Activated CD4-positive, alpha-beta T cell treated with anti-CD3 and anti-CD28 coated beads, Interleukin-2, amount 50 U/mL, for 4 hours (primary cell): ENCODE data around the gene SDC4.
A peak's percentile ranks its signal among the peaks of the same experiment; 100 is the strongest.
"Not testable (repeated sequence)": the region's sequence is repeated elsewhere in the genome, so short reads cannot be mapped to it uniquely, and the experiment has no call there.

ENCODE experiments used
- DNase-seq, 2 experiments: peaks; one replicate each; pipeline ENCODE4 v3.0.0-alpha.2; 2020

SDC4 gene

DNA sequence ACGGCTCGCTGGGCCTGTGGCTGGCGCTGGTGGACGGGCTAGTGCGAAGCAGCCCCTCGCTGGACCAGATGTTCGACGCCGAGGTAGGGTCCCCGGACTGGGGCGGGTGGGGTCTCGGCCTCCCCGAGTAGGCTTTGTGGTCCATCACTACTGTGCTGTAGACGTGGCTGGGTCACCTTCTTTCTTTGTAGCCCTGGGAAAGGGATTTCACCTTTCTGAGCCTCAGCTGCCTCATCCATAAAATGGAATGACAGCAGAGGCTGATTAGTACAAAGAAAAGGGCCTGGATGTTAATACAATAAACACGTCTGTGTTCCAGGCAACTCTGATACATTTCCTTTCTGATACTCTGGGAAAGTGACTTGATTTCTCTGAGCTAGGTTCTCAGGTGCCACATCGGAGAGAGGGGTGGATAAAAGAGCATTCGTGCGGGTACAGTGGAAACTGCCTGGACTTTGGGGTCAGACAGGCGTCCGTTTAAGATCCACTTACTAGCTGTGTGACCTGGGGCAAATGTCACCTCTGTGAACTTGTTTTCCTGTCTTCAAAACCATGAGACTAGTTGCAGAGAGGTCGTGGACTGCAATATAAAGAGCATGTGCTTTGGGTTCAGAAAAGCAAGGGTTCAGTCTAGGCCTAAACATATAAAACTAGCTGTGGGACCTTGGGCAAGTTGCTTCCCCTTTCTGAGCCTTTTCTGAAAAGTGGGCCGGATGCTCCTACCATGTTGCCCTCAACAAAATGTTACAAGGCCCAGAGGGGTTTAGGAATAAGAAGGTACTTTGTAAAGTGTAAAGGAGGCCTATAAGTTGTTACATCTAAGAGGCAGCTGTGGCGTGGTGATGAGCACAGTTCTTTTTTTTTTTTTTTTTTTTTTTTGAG is 15.6 kb upstream of the SDC4 start:
- no peak for DNase-seq

DNA sequence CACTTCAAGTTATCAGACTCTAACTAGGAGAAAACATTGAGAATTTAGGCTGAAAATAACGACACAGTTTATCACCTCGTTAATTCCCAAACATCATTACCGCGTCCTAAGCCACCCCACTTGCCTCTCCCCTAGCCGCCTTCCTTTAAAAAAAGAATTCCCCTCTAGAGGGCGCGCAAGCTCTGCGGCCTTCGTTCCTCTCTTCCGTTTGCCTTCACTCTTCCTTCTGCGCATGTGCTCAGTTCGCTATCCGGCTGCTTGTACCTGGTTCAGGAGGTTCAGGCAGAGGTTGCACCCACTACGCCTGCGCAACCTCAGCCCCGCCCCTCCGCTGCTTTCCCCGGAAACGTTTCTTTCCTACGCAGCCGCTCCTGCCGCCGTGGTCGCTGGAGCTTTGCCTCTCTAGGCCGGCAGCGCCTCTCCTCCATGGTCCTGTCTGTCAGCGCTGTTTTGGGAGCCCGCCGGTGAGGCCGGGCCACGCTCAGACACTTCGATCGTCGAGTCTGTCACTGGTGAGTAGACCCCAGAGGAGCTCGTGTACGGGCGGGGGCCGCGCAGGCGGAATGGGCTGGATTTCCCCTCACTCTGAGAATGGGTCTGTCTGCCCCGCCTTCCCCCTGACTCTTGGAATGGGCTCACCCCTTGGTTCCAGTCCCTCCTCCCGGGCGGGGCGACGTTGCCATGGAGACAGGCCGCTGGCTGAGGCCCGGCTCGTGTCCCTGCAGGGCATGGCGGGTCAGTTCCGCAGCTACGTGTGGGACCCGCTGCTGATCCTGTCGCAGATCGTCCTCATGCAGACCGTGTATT is 14.8 kb upstream of the SDC4 start, which contains the start of gene SYS1:
Gene SYS1 (plus strand): TSS at position 353 of the 807 bp plus-strand sequence. CDS start 376 bp downstream, at position 729.
- peak; percentile 99 for DNase-seq

GRCh38 chr20:45361793-45362192 is 13.6 kb upstream of the SDC4 start:
- no peak for DNase-seq

- no peak for DNase-seq
Observed at GRCh38 chr20:45359406-45360148, 11.4 kb upstream of the SDC4 start.

DNA sequence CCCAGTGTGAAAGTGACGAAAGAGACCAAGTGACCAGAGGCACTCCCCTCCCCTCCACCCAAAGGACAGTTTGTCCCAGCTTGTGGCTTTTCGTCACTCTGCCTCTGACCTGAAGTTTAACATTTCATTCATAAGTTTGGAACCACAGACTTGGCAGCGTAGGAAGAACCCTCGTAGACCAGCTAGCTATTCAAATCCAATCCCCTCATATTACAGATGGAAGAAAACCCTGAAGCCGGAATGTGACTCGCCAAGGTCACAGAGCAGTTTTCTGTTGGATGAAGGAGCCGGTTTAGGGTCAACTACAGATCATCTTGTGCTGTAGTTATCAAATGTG is 10.8 kb upstream of the SDC4 start:
- no peak for DNase-seq

DNA sequence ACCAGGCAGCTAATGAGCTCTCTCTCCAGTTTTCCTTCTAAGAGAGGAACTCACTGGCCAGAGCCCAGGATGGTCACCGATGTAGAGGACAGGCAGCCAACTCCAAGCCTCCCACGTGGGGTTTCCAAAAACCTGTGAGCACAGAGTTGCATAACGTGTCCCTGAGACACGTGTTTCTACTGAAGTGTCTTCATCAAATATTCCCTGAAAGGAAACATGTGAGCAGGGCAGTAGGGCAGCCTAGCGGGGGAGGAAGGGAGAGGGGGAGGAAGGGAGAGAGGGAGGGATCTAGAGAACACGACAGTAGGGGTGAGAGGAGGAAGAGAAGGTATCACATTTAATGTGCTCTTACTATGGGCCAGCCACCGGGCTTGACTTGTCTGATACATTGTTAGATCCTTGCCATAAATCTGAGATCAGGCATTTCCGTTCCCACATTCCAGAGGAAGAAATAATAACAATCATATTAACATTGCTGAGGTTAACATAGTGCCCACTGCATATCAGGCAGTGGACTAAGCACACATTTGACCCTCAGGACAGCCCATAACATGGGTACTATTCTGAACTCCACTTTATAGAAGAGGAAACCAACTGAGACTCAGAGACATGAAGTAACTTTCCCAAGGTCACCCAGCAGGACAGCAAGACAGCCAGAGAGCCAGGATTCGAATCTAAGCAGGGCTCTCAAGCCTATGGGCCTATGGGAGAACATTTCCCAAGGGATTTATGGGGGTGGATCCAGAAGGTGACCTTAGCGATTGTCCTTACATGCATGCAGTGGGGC is 10.3 kb upstream of the SDC4 start:
- DNase-seq = no peak

- no peak for DNase-seq
Observed at GRCh38 chr20:45355209-45356084, 7.2 kb upstream of the SDC4 start.

DNA sequence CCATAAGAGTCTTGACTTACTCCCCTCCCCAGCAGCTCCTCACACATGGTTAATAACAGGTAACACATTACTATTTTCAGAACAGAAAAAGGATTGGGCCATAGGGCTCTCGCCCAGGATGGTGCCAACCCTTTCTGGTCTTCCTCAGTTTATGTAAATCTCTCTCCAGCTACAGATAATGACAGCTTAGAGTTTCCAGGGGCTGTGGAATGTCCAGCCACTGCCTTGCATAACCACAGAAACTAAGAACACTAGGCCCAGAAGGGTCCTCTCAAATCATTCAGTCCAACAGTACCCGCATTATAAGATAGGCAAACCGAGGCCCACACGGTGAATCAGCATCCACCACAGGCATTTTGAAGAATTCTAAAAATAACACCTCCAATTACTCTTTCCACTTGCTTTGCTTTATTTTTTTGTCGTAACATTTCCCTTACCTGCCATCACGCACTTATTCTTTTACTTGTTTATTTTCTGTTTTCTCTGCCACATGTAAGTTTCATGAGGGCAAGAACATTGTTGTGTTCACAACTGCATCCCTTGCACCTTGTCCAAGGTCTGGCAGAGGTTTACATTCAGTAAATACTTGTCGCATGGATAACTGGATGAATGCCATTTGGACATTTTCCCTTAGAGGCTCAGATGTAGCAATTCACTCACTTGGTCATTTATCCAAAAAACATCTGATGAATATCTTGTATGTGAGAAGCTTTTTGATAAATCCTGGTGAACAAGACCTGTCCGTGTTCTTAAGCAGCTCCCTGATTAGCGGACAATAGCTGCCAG is 6.4 kb upstream of the SDC4 start:
- no peak for DNase-seq

DNA sequence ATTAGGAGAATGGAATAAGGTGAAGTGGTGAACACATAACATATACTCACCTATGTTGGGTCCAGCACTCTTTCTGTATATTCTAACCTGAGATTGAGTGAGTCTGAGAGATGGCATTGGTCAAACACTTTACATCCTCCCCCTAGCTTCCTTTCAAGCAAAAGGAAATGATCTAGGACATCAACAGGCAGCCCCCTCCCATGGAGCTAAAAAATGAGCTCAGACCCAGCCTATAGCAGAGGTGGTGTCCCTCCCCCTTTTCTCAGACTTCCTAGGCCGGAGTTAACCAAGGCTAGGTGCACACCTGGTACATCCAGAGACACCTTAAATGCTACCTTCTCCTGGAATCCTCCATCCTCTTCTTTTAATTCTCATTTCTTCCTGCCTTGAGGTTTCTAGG is 5.5 kb upstream of the SDC4 start:
- no peak for DNase-seq

GRCh38 chr20:45352729-45353128 is 4.5 kb upstream of the SDC4 start:
- DNase-seq = no peak

- not testable (repeated sequence) for DNase-seq
Observed at GRCh38 chr20:45350795-45351194, 2.6 kb upstream of the SDC4 start.

DNA sequence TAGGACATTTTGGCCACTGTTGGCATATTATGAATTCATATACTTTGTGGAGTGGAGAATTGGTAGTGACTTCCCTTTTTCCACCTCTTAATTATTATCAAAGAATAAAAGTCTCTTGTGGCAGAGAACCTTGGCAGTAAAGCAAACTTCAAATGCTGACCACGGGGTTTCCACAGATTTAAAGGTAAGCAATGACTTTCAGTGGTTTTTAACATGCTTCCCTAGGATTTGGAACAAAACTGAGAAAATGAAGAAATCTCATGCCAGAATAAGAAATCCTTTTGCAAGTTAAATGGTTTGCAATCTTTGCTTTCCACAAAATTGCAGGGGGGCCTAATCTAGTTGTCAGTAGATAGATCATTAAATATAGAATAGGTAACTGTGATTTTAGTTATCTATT is 2.0 kb upstream of the SDC4 start:
- no peak for DNase-seq

DNA sequence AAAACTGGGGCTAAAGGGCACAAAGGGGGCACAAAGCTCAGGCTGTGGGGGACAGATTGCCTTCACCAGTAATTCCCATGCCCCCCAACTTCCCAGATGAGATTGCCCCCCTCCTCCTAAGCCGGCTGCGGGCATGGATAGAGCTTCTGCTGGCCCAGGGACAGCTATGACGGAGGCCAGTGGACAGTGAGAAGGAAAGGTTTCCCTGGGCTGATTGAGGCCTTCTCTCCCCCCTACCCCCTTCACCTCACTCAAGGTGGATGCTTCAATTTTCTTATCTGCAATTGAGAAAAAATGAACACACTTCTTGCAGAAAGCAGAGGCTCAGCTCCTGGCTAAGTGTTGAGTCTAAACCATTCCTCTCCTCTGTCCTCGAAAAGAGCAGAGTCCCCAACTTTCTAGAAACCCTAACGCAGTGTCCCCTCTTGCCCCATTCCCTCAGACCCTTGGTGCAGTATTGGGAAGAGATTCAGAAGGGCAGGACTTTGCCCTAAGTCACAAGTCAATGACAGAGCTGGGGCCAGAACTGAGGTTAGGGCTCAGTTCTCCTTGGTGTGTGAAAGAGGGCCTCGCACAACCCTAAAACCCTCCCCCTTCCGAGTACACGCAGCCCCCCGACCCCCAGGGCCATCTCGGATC is 808 bp downstream of the SDC4 start:
- DNase-seq = no peak

DNA sequence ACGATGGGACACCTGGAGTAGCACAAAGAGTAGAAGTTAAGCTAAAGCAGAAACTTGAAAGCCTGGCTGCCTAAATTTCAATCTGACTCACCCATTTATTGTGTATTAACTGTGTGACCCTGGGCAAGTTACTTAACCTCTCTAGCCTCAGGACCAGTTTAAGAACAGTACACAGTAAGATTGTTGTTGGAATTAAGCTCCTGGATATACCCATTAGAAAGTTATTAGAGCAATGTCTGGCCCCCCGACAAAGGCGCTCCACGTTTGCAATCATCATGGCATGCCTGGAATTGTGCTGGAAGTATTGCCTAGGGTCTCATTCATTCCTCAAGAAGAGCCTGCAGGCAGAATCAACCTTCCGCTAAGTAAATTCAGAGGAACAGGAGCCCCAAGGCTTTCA is 1.4 kb downstream of the SDC4 start:
- no peak for DNase-seq

DNA sequence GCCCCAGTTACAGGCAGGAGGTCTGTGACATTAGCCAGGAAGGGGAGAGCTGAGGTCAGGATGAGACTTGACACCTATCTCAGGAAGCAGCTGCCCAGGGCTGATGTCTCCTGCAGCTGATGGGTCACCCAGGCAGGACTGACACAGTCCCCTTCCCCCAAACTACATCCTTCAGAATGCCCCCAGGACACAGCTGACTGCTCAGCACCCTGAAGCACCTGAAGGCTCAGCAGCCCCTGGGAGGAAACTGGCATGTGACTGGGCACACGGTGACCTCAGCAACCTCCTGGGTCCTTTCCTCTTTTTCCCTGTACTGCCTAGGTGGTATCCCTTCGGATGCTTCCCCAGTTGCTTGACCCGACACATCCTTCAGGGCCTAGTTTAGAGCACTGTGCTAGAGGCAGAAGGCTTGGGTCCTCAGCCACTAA is 1.9 kb downstream of the SDC4 start:
- no peak for DNase-seq

GRCh38 chr20:45345104-45345936 is 2.9 kb downstream of the SDC4 start:
- no peak for DNase-seq

DNA sequence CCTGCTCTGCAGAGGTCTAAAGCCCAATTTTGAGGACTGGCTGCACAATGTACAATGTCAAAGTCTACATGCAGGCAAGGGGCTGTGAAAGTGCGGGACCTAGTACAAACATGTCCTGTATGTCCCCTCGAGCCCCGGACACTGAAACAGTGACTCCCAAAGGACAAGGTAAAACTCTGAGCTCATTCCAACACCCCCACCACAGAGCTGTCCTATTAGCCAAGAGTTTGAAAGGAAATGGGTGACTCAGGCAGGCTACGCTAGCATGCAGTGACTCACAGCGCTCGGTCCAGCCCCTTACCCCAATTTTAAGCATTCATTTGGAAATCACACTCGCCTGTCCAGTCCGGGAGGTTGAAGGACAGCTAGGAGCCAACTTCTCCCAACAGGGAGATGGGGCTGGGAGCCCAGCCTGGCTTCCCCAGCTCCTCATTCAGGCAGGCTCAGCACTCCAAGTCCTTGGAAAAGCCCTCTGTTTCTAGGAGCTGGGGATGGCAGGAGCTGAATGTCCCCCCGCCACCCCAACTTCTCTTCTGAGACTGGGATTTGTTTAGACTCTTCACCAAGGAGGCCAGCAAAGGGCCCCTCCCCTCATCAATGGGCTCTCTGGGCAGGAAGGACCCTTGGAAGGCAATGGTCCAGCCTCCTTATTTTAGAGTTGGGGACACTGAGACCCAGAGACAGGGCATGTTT is 3.9 kb downstream of the SDC4 start:
- DNase-seq = no peak

- DNase-seq = no peak
Observed at GRCh38 chr20:45343532-45344167, 4.6 kb downstream of the SDC4 start.
